ENCODE results near the gene PALMD. TPM values are rescaled to one million over a fixed set of nuclear protein-coding genes. Genes with fewer than 3 reads are reported as not detected.

The PALMD gene
- total and polyA plus RNA-seq, 2 of the 8 experiments (the other 6 are each of a cell fraction or from before 2014, with no cell fraction given) = not detected

- no peak overlapping the region for H3K4me2 ChIP-seq (ENCODE audit: insufficient read depth in 1 of 2, low read depth in 2 of 2, low read length in 2 of 2)
- no peaks in the 10 kb centered on the region for H3K4me1 ChIP-seq (replicated peaks in 1 of 4; ENCODE audit: control insufficient read depth in 3 of 4, insufficient read depth in 4 of 4, low read length in 3 of 4)
- TF ChIP-seq SIN3A (conservative IDR thresholded peaks at IDR 0.05 in 1 of 2, IDR thresholded peaks at IDR 0.05 in 1 of 2; ENCODE audit: low read depth in 1 of 2, low read length in 2 of 2) (no peak), RAD21 (IDR thresholded peaks at IDR 0.05 in 1 of 2, conservative IDR thresholded peaks at IDR 0.05 in 1 of 2; ENCODE audit: low read depth in 2 of 2, low read length in 2 of 2) (no peak), CTCF (IDR thresholded peaks at IDR 0.05; ENCODE audit: control extremely low read depth in 1 of 3, insufficient read depth in 1 of 3, low read depth in 1 of 3, low read length in 3 of 3) (no peak), RBBP5 (IDR thresholded peaks at IDR 0.05; ENCODE audit: borderline replicate concordance, low read depth, low read length) (no peak), SRF (IDR thresholded peaks at IDR 0.05; ENCODE audit: low read depth, low read length) (no peak), SP4 (IDR thresholded peaks at IDR 0.05; ENCODE audit: low read length) (no peak), BCL11A (IDR thresholded peaks at IDR 0.05; ENCODE audit: low read depth in 2 of 2, low read length in 2 of 2) (no peak), GTF2F1 (IDR thresholded peaks at IDR 0.05; ENCODE audit: borderline replicate concordance, low read depth, low read length) (no peak), CBX5 (IDR thresholded peaks at IDR 0.05; ENCODE audit: low read depth, low read length) (no peak), MAFK (IDR thresholded peaks at IDR 0.05; ENCODE audit: low read depth, low read length) (no peak), CREB1 (IDR thresholded peaks at IDR 0.05) (no peak), POLR2A (IDR thresholded peaks at IDR 0.05; ENCODE audit: control extremely low read depth in 1 of 2, low read depth in 2 of 2, low read length in 2 of 2) (no peak)
Observed at GRCh38 chr1:99682291-99682751, 36.4 kb downstream of the PALMD start.

More at GRCh38 chr1:99682291-99682751, 36.4 kb downstream of the PALMD start:
- ChIA-PET CTCF (ENCODE audit: partially characterized antibody) (interaction anchor here (0.9 to 1.9 kb wide), 3 partner anchors 11 to 111 kb away, joined by 3 to 5 read pairs (median 3); no protein-coding TSS in a partner anchor), POLR2A (ENCODE audit: partially characterized antibody) (no interaction called here)
- Histone ChIP-seq H3K23me2 (ENCODE audit: low read depth, low read length) (no peaks in the 10 kb centered on the region), H3K27ac (ENCODE audit: low read depth, low read length) (no peak overlapping the region), H3K4me3 (ENCODE audit: extremely low read depth in 1 of 4, insufficient read depth in 2 of 4, low read depth in 3 of 4, low read length in 4 of 4) (no peak overlapping the region), H3K14ac (ENCODE audit: insufficient read length) (no peak overlapping the region), H3K23ac (ENCODE audit: insufficient read length) (no peak overlapping the region), H2BK15ac (ENCODE audit: low read length) (no peak overlapping the region), H4K20me1 (replicated peaks in 1 of 2; ENCODE audit: control insufficient read depth in 1 of 2, insufficient read depth in 2 of 2, low read length in 2 of 2) (no peaks in the 10 kb centered on the region), H3K36me3 (ENCODE audit: control insufficient read depth in 2 of 4, insufficient read depth in 4 of 4, low read length in 3 of 4) (no peaks in the 10 kb centered on the region), H3K9me3 (ENCODE audit: insufficient read depth in 2 of 2, low read depth in 1 of 2, low read length in 1 of 2) (no peaks in the 10 kb centered on the region), H3K27me3 (replicated peaks in 1 of 4; ENCODE audit: control insufficient read depth in 3 of 4, extremely low read depth in 1 of 4, insufficient read depth in 3 of 4, low read length in 3 of 4) (no peaks in the 10 kb centered on the region), H2BK20ac (ENCODE audit: low read length) (no peak overlapping the region), H4K8ac (ENCODE audit: extremely low read depth, insufficient read depth, low read length) (no peak overlapping the region), H2BK5ac (ENCODE audit: low read depth, low read length) (no peak overlapping the region), H3K79me1 (ENCODE audit: low read depth, low read length) (no peaks in the 10 kb centered on the region), H4K5ac (ENCODE audit: insufficient read length, low read depth, low read length) (no peak overlapping the region), H2BK120ac (replicated peaks; ENCODE audit: low read depth, low read length) (no peak overlapping the region), H2AFZ (ENCODE audit: low read length) (no peak overlapping the region), H3K18ac (ENCODE audit: extremely low read depth, low read length) (no peak overlapping the region), H4K91ac (replicated peaks; ENCODE audit: insufficient read length, low read length) (no peak overlapping the region), H3K4ac (replicated peaks; ENCODE audit: insufficient read length, low read depth, low read length) (no peak overlapping the region), H3K9ac (replicated peaks in 1 of 4; ENCODE audit: extremely low read depth in 1 of 4, low read depth in 3 of 4, low read length in 3 of 4) (no peak overlapping the region), H3K79me2 (ENCODE audit: control insufficient read depth in 1 of 2, insufficient read depth in 2 of 2, low read length in 2 of 2) (no peaks in the 10 kb centered on the region), H2BK12ac (ENCODE audit: low read depth, low read length) (no peak overlapping the region), H3K56ac (replicated peaks; ENCODE audit: insufficient read length, low read depth, low read length) (no peak overlapping the region), H2AK5ac (ENCODE audit: low read depth, low read length) (no peak overlapping the region)
- WGBS, 2 experiments (ENCODE audit: extremely low coverage in 1 of 2, insufficient coverage in 1 of 2, insufficient read length in 1 of 2, insufficient replicate concordance in 2 of 2, low coverage in 1 of 2, low lambda C conversion rate in 2 of 2, missing lambda C conversion rate in 1 of 2) = 87% methylated on average over 4 of the region's 4 CpGs; no CpG with 5 or more reads in 1 of the 2 experiments
- FAIRE-seq (no peak), DNase-seq (ENCODE audit: low read depth in 1 of 2, low spot score in 2 of 2) (no peak)
